Inferior parietal cortex (tissue), 1 donor: ENCODE measurements around the gene PPARD.
A peak's percentile ranks its signal among the peaks of the same experiment; 100 is the strongest.
"Not testable (repeated sequence)": the region's sequence is repeated elsewhere in the genome, so short reads cannot be mapped to it uniquely, and the experiment has no call there.

Experiments
- DNase-seq: peaks from one replicate; pipeline ENCODE4 v3.0.0-alpha.2; 2016; ENCODE audit errors: extremely low spot score

PPARD gene

DNA sequence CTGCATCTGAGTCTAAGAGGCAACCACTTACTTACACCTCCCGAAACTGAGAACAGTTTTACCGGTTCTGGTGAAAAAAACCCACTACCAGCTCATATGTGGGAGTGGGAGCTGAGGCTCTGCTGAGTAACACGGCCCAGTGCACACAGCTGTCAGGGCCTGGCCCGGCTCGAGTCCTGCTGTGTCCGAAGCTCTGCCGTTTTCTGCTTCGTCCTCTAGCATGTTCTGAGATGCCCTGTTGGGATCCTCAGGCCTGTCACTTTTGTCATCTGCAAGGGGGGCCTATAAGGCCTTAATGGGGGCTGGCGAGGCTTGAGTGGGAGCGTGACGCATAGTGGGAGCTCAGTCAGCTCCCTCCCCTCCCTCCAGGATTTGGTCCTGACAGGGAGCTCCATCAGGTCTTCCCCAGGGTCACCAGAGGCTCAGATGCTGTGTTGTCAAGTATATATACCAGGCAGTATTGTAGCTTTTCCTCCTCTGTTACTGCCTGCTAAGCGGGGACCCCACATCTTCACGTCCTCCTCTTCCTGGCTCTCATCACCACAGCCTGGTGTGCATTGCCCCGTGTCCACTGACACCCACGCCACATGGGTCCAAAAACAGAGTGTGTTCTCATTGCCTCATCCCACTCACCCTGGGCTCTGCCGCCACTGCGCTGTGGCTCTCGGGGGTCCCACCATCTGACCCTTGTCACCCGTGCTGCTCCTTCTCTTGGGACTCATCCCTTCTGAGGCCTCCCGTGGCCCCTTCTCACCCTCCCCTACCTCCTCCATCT lies 64.5 kb downstream of the PPARD start:
- no peak for DNase-seq

- no peak for DNase-seq
Measured at GRCh38 chr6:35409245-35409644, 66.9 kb downstream of the PPARD start.

DNA sequence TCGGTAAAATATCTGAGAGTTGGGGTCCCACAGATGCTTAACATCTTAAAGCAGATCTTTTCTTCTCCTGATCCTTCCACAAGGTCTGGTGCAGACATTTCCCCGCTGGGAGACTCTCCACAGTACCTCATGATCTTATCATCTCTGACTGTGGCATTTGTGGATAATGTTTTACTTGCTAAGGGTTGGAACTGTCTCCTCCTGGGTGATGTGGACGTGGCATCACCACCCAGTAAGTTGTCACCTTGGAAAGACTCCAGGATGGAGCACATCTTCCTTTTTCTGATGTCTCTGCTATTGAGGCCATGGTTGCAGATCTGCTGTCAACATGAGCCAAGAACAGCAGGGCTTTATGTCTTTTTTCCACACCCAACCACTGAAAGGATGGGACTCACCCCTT lies 67.8 kb downstream of the PPARD start:
- no peak for DNase-seq

GRCh38 chr6:35411066-35411465 lies 68.7 kb downstream of the PPARD start:
- DNase-seq, result no peak

- no peak for DNase-seq
Measured at GRCh38 chr6:35412102-35412501, 69.7 kb downstream of the PPARD start.

DNA sequence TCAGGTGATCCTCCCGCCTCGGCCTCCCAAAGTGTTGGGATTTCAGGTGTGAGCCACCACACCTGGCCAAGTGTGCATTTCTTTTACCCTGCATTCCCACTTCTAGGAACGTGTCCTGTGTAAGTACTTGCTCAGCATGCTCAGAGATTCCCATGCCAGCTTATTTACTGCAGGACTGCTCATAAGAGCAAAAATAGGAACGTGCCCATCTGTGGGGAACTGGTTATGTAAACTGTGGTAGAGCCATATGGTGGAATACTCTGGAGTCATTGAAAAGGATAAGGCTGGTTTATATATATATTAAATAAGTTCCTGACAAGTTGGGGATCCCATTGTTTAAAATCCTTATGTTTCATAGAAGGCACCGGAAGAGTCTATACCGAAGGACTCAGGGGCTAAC lies 71.6 kb downstream of the PPARD start:
- DNase-seq, result peak; percentile 64

GRCh38 chr6:35415065-35415891 lies 72.9 kb downstream of the PPARD start:
- DNase-seq, result peak; percentile 89

- peak; percentile 36 for DNase-seq
Measured at GRCh38 chr6:35417979-35418661, 75.8 kb downstream of the PPARD start.

DNA sequence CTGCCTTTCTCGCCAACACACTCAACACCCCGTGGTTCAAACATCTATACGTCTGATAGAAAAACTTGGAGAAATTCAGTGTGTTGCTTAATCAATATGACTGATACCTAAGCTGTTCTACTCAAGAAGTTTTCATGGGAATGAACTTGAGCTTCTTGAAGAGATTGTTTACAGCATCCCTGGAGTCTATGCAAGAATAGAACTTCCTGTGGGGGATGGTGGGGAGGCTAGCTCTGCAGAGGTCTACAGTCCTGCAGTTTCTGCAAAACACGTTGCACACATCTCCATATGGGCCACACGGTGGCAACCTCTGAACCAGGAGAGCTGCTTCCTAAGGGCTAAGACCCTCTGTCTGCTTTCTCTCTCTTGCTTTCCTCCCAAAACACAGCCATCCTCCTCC lies 77.1 kb downstream of the PPARD start:
- no peak for DNase-seq

DNA sequence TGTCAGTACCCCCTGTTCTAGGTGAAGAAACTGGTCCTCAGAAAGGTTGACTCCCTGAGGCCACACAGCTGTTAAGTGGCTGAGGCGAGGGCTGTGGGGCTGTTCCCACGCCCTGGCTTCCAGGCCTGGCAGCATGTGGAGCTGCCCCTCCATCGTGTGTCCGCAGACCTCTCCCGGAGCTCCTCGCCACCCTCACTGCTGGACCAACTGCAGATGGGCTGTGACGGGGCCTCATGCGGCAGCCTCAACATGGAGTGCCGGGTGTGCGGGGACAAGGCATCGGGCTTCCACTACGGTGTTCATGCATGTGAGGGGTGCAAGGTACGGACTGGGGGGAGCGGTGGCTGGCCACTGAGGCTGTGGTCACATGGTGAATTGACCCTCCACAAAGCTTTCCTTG lies 77.6 kb downstream of the PPARD start:
- no peak for DNase-seq

- no peak for DNase-seq
Measured at GRCh38 chr6:35425284-35425683, 82.9 kb downstream of the PPARD start.

DNA sequence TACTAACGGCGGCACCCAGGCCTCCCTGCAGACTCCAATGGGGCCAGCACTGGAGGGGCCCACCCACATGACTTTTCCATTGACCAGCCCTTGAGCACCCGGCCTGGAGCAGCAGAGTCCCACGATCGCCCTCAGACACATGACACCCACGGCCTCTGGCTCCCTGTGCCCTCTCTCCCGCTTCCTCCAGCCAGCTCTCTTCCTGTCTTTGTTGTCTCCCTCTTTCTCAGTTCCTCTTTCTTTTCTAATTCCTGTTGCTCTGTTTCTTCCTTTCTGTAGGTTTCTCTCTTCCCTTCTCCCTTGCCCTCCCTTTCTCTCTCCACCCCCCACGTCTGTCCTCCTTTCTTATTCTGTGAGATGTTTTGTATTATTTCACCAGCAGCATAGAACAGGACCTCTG lies 83.7 kb downstream of the PPARD start:
- DNase-seq, result no peak

- DNase-seq, result no peak
Measured at GRCh38 chr6:35427435-35427834, 85.1 kb downstream of the PPARD start.

GRCh38 chr6:35427851-35428321 lies 85.5 kb downstream of the PPARD start:
- no peak for DNase-seq

GRCh38 chr6:35428421-35429149 lies 86.2 kb downstream of the PPARD start:
- DNase-seq, result no peak

GRCh38 chr6:35429463-35429862 lies 87.1 kb downstream of the PPARD start:
- no peak for DNase-seq

GRCh38 chr6:35432291-35432690 lies 89.9 kb downstream of the PPARD start:
- DNase-seq, result no peak

GRCh38 chr6:35432702-35433101 lies 90.3 kb downstream of the PPARD start:
- DNase-seq, result not testable (repeated sequence)

DNA sequence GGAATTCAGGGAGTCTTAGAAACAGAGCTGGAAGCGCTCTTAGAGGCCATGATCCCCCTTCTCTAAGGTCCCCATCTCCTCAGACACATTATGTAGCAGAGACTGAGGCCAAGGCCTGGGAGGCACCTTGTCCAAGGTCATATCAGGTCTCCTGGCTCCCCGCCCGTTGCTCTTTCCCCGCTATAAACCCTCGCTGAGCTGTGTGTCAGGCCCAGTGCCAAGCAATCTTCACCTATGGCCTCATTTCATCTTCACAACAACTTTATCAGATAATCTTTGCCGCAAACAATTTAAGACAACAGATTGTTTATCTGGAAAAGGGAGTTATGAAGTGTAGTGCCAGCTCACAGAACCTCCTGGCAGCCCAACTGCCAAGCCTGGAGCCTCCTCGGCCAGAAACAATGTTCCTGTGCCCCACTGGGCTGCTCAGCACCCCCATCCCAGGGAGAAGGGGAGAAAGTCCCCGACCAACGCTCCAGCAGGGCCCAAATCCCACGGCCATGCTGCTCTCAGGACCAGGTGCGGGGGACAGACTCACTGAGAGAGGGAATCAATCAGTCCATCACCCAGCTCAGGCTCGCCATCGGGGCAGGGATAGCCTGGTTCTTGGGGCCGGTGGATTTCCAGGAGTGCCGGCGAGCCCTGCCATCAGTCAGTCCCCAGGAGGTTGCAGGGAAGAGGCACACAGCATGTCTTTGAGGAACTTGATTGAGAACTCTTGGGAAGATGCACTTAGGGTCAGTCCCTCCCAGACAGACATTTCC lies 92.9 kb downstream of the PPARD start:
- no peak for DNase-seq

DNA sequence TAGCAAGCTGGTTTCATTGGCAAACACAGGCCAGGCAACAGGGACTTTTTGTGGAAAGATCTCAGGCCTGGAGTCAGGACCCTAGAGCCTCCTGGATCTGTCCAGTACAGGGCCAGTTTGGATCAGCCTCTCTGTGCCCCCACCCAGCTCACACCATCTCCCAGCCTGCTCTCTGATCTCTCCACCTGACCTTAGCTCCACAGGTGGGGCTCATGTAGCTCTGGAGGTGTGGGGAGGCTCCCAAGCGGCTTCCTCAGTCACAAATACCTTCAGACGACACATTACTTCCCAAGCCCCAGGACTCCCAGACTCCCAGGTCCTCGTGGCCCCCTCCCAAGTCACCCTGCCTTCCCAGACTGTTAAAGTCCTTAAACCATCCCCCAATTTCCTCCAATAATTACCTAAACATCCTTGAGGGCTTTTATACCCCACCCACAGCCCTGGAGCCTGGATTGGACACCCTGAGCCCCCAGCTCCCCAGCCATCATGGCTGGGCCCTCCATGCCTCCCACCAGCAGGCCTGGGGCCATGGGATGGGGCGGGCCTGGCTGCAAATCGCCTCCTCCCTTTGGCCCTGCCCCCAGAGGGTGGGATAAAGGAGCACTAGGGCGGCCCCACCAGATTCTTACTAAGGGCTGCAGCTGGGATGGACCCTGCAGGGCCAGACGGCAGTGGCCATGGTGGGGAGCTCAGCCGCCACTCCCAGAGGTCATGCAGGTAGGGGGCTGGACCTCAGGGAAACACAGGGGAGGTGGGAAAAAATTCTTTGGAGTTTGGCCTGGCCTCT lies 93.9 kb downstream of the PPARD start:
- DNase-seq, result no peak
